Gastrocnemius medialis (tissue), 4 donors: ENCODE data around the gene KRT36. TPM values are rescaled to one million over a fixed set of nuclear protein-coding genes. Genes with fewer than 3 reads are reported as not detected.

Source experiments
- ATAC-seq, 2 donors: fragments of 150-250 bp; one replicate each; pipeline ENCODE4 v1.9.1; 2016
- DNase-seq, 2 donors: peaks; one replicate each; pipeline ENCODE4 v3.0.0-alpha.2; 2019
- H3K27ac ChIP-seq, 4 donors: fragments of 200-600 bp; sonication (generic); 1 replicate in 1 of 4; 2 replicates in 3 of 4; pipeline ENCODE4 v1.5.1; 2016 to 2018; ENCODE audit warnings: mild to moderate bottlenecking in 2 of 4, moderate library complexity in 1 of 4
- H3K27me3 ChIP-seq, 3 donors: fragments of 200-600 bp; sonication (generic) in 2 of 3; 1 replicate in 1 of 3; 2 replicates in 2 of 3; pipeline versions ENCODE4 v1.5.1 to v1.6.0; 2016 to 2019; ENCODE audit warnings: mild to moderate bottlenecking in 1 of 3, moderate library complexity in 1 of 3
- H3K36me3 ChIP-seq, 2 donors: fragments of 200-600 bp; sonication (generic) in 1 of 2; one replicate each; pipeline ENCODE4 v1.5.1; 2017 to 2018
- H3K4me1 ChIP-seq, 2 donors: fragments of 200-600 bp; sonication (generic) in 1 of 2; one replicate each; pipeline ENCODE4 v1.5.1; 2016 to 2017; ENCODE audit warnings: mild to moderate bottlenecking in 2 of 2
- H3K4me3 ChIP-seq, 4 donors: fragments of 200-600 bp; sonication (generic) in 3 of 4; 1 replicate in 1 of 4; 2 replicates in 3 of 4; pipeline ENCODE4 v1.5.1; 2016 to 2019; ENCODE audit warnings: mild to moderate bottlenecking in 2 of 4
- H3K9me3 ChIP-seq, 3 donors: fragments of 200-600 bp; sonication (generic) in 2 of 3; 1 replicate in 1 of 3; 2 replicates in 2 of 3; pipeline ENCODE4 v1.5.1; 2016 to 2019
- POLR2A ChIP-seq, 2 donors: fragments of 450-650 bp; IDR thresholded peaks; one replicate each; pipeline ENCODE4 v1.6.1; 2017; ENCODE audit warnings: antibody characterized with exemption in 2 of 2, mild to moderate bottlenecking in 2 of 2, moderate library complexity in 2 of 2
- in situ Hi-C, 4 donors: fragments of 200-750 bp; cut with MboI; loops; one replicate each; pipeline versions ENCODE4 v1.15.0 to v1.8.0; 2017; ENCODE audit warnings: low sequenced_read_pairs in 4 of 4
- intact Hi-C: fragments of 100-400 bp; cut with DNase I; formaldehyde crosslinking; loops from one replicate; pipeline ENCODE4 v1.15.1; 2023; ENCODE audit warnings: low total_unique reads
- total RNA-seq, 4 donors: library from RNA; depleted of rRNA; stranded (reverse); fragments of >200 nt; gene quantifications; one replicate each; pipeline versions ENCODE4 v1.1.0 to v1.2.3, GENCODE V29; 2016
- TF ChIP-seq, protein P1 (sequence below), 5 experiments: fragments of 450-650 bp in 3 of 5; fragments of 200-600 bp in 2 of 5; sonication (generic) in 2 of 5; IDR thresholded peaks in 4 of 5; conservative IDR thresholded peaks in 1 of 5; 1 replicate in 4 of 5; 2 replicates in 1 of 5; pipeline ENCODE4 v1.5.1; 2016 to 2019; ENCODE audit warnings: antibody characterized with exemption in 5 of 5, mild to moderate bottlenecking in 3 of 5, moderate library complexity in 3 of 5

Gene KRT36
- total RNA-seq, 4 donors from 2014 or later = not detected

GRCh38 chr17:41481036-41481435 lies 8.7 kb downstream of the KRT36 start, which contains the start of gene KRT35:
Gene KRT35 (minus strand): TSS chr17:41481151. CDS start chr17:41481097, 54 bp downstream.
- H3K4me3 ChIP-seq = no peak within 1 kb of the TSS
- TF ChIP-seq POLR2A (IDR thresholded peaks at IDR 0.05) = no peak
- TF ChIP-seq, protein P1, sequence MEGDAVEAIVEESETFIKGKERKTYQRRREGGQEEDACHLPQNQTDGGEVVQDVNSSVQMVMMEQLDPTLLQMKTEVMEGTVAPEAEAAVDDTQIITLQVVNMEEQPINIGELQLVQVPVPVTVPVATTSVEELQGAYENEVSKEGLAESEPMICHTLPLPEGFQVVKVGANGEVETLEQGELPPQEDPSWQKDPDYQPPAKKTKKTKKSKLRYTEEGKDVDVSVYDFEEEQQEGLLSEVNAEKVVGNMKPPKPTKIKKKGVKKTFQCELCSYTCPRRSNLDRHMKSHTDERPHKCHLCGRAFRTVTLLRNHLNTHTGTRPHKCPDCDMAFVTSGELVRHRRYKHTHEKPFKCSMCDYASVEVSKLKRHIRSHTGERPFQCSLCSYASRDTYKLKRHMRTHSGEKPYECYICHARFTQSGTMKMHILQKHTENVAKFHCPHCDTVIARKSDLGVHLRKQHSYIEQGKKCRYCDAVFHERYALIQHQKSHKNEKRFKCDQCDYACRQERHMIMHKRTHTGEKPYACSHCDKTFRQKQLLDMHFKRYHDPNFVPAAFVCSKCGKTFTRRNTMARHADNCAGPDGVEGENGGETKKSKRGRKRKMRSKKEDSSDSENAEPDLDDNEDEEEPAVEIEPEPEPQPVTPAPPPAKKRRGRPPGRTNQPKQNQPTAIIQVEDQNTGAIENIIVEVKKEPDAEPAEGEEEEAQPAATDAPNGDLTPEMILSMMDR (IDR thresholded peaks at IDR 0.05 in 4 of 5, conservative IDR thresholded peaks at IDR 0.05 in 1 of 5) = no peak
- H3K36me3 ChIP-seq = no peaks in the 10 kb centered on the region
- intact Hi-C loops (no loop called here), in situ Hi-C loops (loop anchor here in 2 of 4 donors (10.0 to 25.0 kb wide), 2 partner anchors 64 to 569 kb away; no protein-coding TSS in a partner anchor)
- no peaks in the 10 kb centered on the region for H3K4me1 ChIP-seq
- no peaks in the 10 kb centered on the region for H3K27me3 ChIP-seq
- DNase-seq (no peak), ATAC-seq (no peak)
- no peak within 1 kb of the TSS for H3K27ac ChIP-seq
- no peaks in the 10 kb centered on the region for H3K9me3 ChIP-seq

- H3K36me3 ChIP-seq = no peaks in the 10 kb centered on the region
- in situ Hi-C loops = loop anchor here in 2 of 4 donors (10.0 to 25.0 kb wide), 2 partner anchors 64 to 568 kb away; no protein-coding TSS in a partner anchor
- H3K9me3 ChIP-seq = no peaks in the 10 kb centered on the region
- ATAC-seq = no peak
- TF ChIP-seq, protein P1 (IDR thresholded peaks at IDR 0.05 in 4 of 5, conservative IDR thresholded peaks at IDR 0.05 in 1 of 5) = no peak
- TF ChIP-seq POLR2A (IDR thresholded peaks at IDR 0.05) = no peak
- H3K4me1 ChIP-seq = no peaks in the 10 kb centered on the region
- H3K27me3 ChIP-seq = no peaks in the 10 kb centered on the region
- no peak overlapping the region for H3K27ac ChIP-seq
- intact Hi-C loops = no loop called here
- H3K4me3 ChIP-seq = no peak overlapping the region
- no peak for DNase-seq
Observed at GRCh38 chr17:41480581-41480980, 9.1 kb downstream of the KRT36 start.

DNA sequence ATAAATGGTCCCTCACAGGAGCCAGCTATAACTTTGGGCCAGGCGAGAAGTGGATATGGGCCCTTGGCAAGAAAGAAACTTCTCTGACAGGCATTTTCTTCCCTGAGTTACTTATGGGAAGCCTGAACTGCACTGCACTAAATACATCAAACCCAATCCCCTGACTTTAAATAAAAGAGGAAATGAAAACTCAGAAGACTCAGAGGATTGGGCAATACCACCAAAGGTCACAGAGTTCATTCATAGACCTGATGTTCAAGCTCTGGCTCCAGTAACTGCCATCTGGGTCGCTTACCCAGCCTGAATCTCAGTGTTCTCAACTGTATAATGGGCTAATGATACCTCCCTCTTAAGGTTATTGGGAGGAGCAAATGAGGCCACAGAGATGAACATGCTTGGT lies 9.6 kb downstream of the KRT36 start:
- DNase-seq = no peak
- in situ Hi-C loops = loop anchor here in 2 of 4 donors (10.0 to 25.0 kb wide), 2 partner anchors 65 to 568 kb away; no protein-coding TSS in a partner anchor
- no peaks in the 10 kb centered on the region for H3K27me3 ChIP-seq
- intact Hi-C loops = no loop called here
- H3K4me3 ChIP-seq = no peak overlapping the region
- H3K27ac ChIP-seq = no peak overlapping the region
- H3K9me3 ChIP-seq = no peaks in the 10 kb centered on the region
- no peaks in the 10 kb centered on the region for H3K4me1 ChIP-seq
- H3K36me3 ChIP-seq = no peaks in the 10 kb centered on the region
- TF ChIP-seq POLR2A (IDR thresholded peaks at IDR 0.05) = no peak
- TF ChIP-seq, protein P1 (IDR thresholded peaks at IDR 0.05 in 4 of 5, conservative IDR thresholded peaks at IDR 0.05 in 1 of 5) = no peak
- ATAC-seq = no peak

GRCh38 chr17:41478237-41478636 lies 11.5 kb downstream of the KRT36 start:
- Histone ChIP-seq H3K4me3 (no peak overlapping the region), H3K27ac (no peak overlapping the region), H3K27me3 (no peaks in the 10 kb centered on the region), H3K9me3 (no peaks in the 10 kb centered on the region), H3K4me1 (peaks cover 0 to 4% of the 10 kb centered on the region in 2 donors), H3K36me3 (no peaks in the 10 kb centered on the region)
- intact Hi-C loops (no loop called here), in situ Hi-C loops (loop anchor here in 1 of 4 donors (25.0 kb wide), 1 partner anchor 566 kb away; no protein-coding TSS in a partner anchor)
- DNase-seq (no peak), ATAC-seq (no peak)
- no peak for TF ChIP-seq POLR2A (IDR thresholded peaks at IDR 0.05)
- TF ChIP-seq, protein P1 (IDR thresholded peaks at IDR 0.05 in 4 of 5, conservative IDR thresholded peaks at IDR 0.05 in 1 of 5) = no peak
